ENCODE results near the gene PROX1. TPM values are rescaled to one million over a fixed set of nuclear protein-coding genes. Genes with fewer than 3 reads are reported as not detected.

PROX1 gene
- total RNA-seq, 1 donor, result 0.31 TPM

DNA sequence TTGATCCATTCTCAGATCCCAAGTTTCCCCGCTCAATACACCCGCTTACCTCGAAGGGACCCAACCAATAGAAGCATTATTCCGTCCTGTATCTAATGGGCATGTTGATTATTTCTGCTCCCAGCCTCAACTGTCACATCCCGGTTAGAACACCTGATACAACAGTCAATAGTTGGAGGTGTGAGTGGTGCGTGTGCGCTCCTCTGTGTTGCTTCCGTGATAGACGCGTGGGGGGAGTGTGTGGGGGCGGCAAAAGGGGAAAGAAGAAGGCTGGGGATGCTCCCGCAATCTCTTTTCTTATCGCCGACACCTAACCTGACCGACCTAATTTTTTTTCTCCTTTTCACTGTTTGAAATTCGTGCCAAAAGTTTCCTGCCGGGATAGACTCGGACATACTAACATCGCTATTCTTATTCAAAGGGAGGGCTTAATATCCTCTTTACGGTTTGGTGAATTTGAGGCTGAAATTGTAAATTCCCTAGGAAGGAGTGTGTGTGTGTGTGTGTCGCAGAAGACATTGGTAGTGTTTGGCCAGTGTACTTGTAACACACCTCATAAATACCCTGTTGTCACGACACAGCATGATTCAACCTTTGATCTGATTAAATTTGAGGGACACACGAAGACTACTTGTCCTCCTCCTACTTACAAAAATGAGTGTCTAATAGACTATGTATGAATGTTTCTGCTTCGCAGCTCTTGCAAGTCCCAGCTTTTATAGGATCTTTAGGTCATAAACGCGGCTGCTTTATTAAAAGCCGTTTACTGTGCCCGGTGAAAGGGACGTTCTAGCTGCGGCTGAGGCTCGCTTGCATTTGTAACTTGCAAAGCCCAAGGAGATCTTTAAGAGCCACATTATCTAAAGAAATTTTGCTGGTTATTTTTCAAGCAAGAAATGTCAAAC lies 1.5 kb upstream of the PROX1 start:
- no peak overlapping the region for H3K4me3 ChIP-seq (ENCODE audit: low read length)
- no peaks in the 10 kb centered on the region for H3K9me3 ChIP-seq (ENCODE audit: low read depth, low read length)
- H3K27me3 ChIP-seq (ENCODE audit: insufficient read depth, low read length), result peaks cover 93% of the 10 kb centered on the region
- H3K4me1 ChIP-seq (ENCODE audit: insufficient read depth, low read length), result peaks cover 20% of the 10 kb centered on the region

- Histone ChIP-seq H3K4me3 (ENCODE audit: low read length) (no peak overlapping the region), H3K27me3 (ENCODE audit: insufficient read depth, low read length) (peaks cover 88% of the 10 kb centered on the region), H3K4me1 (ENCODE audit: insufficient read depth, low read length) (peaks cover 20% of the 10 kb centered on the region), H3K9me3 (ENCODE audit: low read depth, low read length) (no peaks in the 10 kb centered on the region)
Measured at GRCh38 chr1:213986925-213987250, 885 bp upstream of the PROX1 start.

- Histone ChIP-seq H3K9me3 (ENCODE audit: low read depth, low read length) (no peaks in the 10 kb centered on the region), H3K4me1 (ENCODE audit: insufficient read depth, low read length) (peaks cover 20% of the 10 kb centered on the region), H3K27me3 (ENCODE audit: insufficient read depth, low read length) (peaks cover 83% of the 10 kb centered on the region), H3K4me3 (ENCODE audit: low read length) (no peak overlapping the region)
Measured at GRCh38 chr1:213987422-213987926, 299 bp upstream of the PROX1 start.

DNA sequence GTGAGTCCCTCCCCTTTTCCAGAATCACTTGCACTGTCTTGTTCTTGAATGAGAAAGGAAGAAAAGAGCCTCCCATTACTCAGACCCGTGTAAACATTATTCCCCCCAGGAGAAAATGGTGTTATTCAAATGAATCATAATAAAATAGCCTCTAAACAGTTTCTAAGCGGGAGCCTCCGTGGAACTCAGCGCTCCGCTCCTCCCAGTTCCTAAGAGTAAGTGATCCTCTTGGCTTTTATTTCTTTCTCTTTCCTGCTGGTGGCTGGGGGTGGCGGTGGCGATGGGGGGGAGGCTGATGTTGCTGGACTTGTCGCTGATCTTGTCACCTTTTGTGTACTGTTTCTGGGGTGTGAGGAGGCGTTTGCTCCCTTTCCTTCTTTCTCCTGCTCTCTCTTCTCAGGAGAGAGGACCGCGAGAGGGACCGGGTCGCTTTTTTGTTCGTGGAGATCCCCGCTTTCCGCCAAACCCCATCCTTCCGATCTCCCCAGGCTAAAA lies 781 bp downstream of the PROX1 start:
- Histone ChIP-seq H3K9me3 (ENCODE audit: low read depth, low read length) (no peaks in the 10 kb centered on the region), H3K27me3 (ENCODE audit: insufficient read depth, low read length) (peaks cover 72% of the 10 kb centered on the region), H3K4me3 (ENCODE audit: low read length) (peak overlapping the region; percentile 17), H3K4me1 (ENCODE audit: insufficient read depth, low read length) (peaks cover 20% of the 10 kb centered on the region)

GRCh38 chr1:213989002-213989855 lies 1.5 kb downstream of the PROX1 start:
- peaks cover 20% of the 10 kb centered on the region for H3K4me1 ChIP-seq (ENCODE audit: insufficient read depth, low read length)
- H3K4me3 ChIP-seq (ENCODE audit: low read length), result peak overlapping the region; percentile 17
- no peaks in the 10 kb centered on the region for H3K9me3 ChIP-seq (ENCODE audit: low read depth, low read length)
- peaks cover 70% of the 10 kb centered on the region for H3K27me3 ChIP-seq (ENCODE audit: insufficient read depth, low read length)

DNA sequence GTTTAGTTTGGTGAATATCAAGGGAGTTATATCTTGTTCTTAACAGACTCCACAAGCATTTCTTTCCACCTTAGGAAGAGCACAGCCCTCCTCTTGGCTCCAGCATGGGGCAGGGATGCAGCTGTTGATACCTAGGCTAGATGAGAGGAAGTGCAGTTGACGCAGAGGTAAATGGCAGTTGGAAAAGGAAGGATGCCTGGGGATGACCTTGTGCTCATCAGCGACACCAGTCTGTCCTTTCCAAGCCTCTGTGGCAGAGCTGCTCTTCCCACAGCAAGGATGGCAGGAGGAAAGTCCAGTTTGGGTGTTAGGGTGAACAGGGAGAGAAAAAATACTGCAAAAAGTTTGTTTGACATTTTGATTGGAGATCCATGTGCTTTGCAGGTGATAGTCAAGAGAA lies 6.2 kb downstream of the PROX1 start:
- H3K4me3 ChIP-seq (ENCODE audit: low read length), result no peak overlapping the region
- H3K27me3 ChIP-seq (ENCODE audit: insufficient read depth, low read length), result peaks cover 28% of the 10 kb centered on the region
- no peaks in the 10 kb centered on the region for H3K9me3 ChIP-seq (ENCODE audit: low read depth, low read length)
- H3K4me1 ChIP-seq (ENCODE audit: insufficient read depth, low read length), result peaks cover 8% of the 10 kb centered on the region

DNA sequence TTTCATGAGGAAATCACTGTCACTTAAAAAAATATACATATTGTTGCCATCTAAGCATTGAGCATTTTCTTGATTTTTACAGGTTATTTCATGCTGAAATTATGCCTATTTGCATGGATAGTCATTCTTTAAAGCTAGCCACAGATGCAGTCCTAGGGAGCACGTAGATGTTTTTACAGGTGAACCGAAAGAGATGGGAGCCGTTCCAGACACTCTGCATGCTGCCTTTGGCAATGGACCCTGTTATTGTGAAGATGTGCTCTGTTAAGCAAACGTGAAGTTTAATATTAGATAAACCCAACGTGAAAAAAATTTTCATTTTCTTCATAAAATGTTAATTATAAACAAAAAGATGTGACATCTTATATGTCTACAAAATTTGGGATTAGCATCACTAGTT lies 7.1 kb downstream of the PROX1 start:
- no peaks in the 10 kb centered on the region for H3K9me3 ChIP-seq (ENCODE audit: low read depth, low read length)
- no peak overlapping the region for H3K4me3 ChIP-seq (ENCODE audit: low read length)
- no peaks in the 10 kb centered on the region for H3K4me1 ChIP-seq (ENCODE audit: insufficient read depth, low read length)
- H3K27me3 ChIP-seq (ENCODE audit: insufficient read depth, low read length), result peaks cover 18% of the 10 kb centered on the region

- H3K4me3 ChIP-seq (ENCODE audit: low read length), result no peak overlapping the region
- no peaks in the 10 kb centered on the region for H3K4me1 ChIP-seq (ENCODE audit: insufficient read depth, low read length)
- no peaks in the 10 kb centered on the region for H3K9me3 ChIP-seq (ENCODE audit: low read depth, low read length)
- peaks cover 11% of the 10 kb centered on the region for H3K27me3 ChIP-seq (ENCODE audit: insufficient read depth, low read length)
Measured at GRCh38 chr1:213995603-213996002, 7.8 kb downstream of the PROX1 start.

DNA sequence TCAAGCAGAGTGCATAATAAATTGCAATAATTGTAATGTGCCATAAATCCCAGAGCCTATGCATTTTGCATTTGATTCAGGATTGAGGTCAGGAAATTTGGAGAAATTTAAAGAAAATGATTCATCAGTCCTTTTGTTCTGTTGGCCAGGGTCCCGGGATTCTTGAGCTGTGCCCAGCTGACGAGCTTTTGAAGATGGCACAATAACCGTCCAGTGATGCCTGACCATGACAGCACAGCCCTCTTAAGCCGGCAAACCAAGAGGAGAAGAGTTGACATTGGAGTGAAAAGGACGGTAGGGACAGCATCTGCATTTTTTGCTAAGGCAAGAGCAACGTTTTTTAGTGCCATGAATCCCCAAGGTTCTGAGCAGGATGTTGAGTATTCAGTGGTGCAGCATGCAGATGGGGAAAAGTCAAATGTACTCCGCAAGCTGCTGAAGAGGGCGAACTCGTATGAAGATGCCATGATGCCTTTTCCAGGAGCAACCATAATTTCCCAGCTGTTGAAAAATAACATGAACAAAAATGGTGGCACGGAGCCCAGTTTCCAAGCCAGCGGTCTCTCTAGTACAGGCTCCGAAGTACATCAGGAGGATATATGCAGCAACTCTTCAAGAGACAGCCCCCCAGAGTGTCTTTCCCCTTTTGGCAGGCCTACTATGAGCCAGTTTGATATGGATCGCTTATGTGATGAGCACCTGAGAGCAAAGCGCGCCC lies 8.7 kb downstream of the PROX1 start:
- no peak overlapping the region for H3K4me3 ChIP-seq (ENCODE audit: low read length)
- H3K4me1 ChIP-seq (ENCODE audit: insufficient read depth, low read length), result no peaks in the 10 kb centered on the region
- H3K27me3 ChIP-seq (ENCODE audit: insufficient read depth, low read length), result peaks cover 5% of the 10 kb centered on the region
- no peaks in the 10 kb centered on the region for H3K9me3 ChIP-seq (ENCODE audit: low read depth, low read length)

- H3K27me3 ChIP-seq (ENCODE audit: insufficient read depth, low read length), result peaks cover 5% of the 10 kb centered on the region
- H3K4me1 ChIP-seq (ENCODE audit: insufficient read depth, low read length), result no peaks in the 10 kb centered on the region
- H3K4me3 ChIP-seq (ENCODE audit: low read length), result no peak overlapping the region
- no peaks in the 10 kb centered on the region for H3K9me3 ChIP-seq (ENCODE audit: low read depth, low read length)
Measured at GRCh38 chr1:213997038-213997771, 9.4 kb downstream of the PROX1 start.

DNA sequence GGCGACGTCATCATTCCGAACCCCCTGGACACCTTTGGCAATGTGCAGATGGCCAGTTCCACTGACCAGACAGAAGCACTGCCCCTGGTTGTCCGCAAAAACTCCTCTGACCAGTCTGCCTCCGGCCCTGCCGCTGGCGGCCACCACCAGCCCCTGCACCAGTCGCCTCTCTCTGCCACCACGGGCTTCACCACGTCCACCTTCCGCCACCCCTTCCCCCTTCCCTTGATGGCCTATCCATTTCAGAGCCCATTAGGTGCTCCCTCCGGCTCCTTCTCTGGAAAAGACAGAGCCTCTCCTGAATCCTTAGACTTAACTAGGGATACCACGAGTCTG lies 10.0 kb downstream of the PROX1 start:
- Histone ChIP-seq H3K9me3 (ENCODE audit: low read depth, low read length) (no peaks in the 10 kb centered on the region), H3K4me1 (ENCODE audit: insufficient read depth, low read length) (no peaks in the 10 kb centered on the region), H3K4me3 (ENCODE audit: low read length) (no peak overlapping the region), H3K27me3 (ENCODE audit: insufficient read depth, low read length) (peaks cover 5% of the 10 kb centered on the region)

GRCh38 chr1:213998785-213999184 lies 11.0 kb downstream of the PROX1 start:
- H3K9me3 ChIP-seq (ENCODE audit: low read depth, low read length), result no peaks in the 10 kb centered on the region
- H3K4me3 ChIP-seq (ENCODE audit: low read length), result no peak overlapping the region
- peaks cover 4% of the 10 kb centered on the region for H3K27me3 ChIP-seq (ENCODE audit: insufficient read depth, low read length)
- H3K4me1 ChIP-seq (ENCODE audit: insufficient read depth, low read length), result no peaks in the 10 kb centered on the region

GRCh38 chr1:213999732-214000131 lies 12.0 kb downstream of the PROX1 start:
- Histone ChIP-seq H3K9me3 (ENCODE audit: low read depth, low read length) (no peaks in the 10 kb centered on the region), H3K4me1 (ENCODE audit: insufficient read depth, low read length) (no peaks in the 10 kb centered on the region), H3K27me3 (ENCODE audit: insufficient read depth, low read length) (peaks cover 2% of the 10 kb centered on the region), H3K4me3 (ENCODE audit: low read length) (no peak overlapping the region)

DNA sequence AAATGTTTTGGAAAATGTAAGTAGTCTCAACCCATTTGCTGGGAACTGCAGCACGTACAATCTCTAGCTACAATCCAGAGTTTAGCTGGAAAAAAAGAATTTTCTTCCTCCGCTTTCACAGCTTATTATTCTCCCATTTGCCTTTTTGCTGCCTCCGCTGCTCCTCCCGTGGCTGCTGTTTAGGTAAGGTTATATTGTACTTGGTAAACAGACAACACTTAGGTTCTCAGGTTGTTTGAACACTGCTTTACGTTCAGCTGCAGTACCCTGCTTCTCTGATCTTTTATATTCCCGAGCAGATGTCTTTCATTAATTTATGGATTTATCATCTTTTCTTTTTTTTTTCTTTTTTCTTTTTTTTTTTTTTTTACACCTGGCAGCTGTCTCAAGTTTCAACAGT lies 14.3 kb downstream of the PROX1 start:
- no peaks in the 10 kb centered on the region for H3K4me1 ChIP-seq (ENCODE audit: insufficient read depth, low read length)
- H3K27me3 ChIP-seq (ENCODE audit: insufficient read depth, low read length), result peaks cover 2% of the 10 kb centered on the region
- H3K4me3 ChIP-seq (ENCODE audit: low read length), result no peak overlapping the region
- no peaks in the 10 kb centered on the region for H3K9me3 ChIP-seq (ENCODE audit: low read depth, low read length)
